Measurements from ENCODE around the gene SH2D7.

DNA sequence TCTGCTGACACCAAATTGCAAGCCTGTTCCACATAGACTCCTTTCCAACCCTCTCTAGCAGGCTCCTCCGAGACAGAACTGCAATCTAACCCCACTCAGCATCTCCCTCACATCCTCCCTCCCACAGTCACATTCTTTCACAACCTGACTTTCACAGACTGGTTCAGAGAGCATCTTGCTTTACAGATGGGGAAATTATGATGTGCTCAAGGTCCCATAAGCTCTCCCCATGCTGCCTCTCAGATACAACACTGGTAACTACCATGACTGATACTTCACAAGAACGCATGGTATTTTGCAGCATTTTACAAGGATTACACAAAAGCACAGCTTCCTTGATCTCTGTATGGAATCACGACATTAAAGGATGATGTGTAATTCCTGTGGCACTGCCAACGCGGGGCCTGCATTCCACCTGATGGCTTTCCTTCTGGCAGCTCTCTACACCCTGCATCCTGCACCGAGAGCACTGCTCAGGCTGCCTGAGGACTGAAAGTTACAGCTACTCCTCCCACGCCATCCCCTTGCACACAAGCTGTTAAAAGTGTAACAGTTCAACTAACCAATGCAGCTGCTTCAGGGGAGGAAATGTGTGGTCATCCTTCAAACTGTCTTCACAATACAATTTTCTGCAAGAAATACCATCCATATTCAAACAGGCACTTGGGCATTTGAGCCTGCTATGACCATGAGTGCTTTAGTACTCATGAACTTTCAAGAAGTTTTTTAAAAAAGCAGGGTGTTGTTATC, 42.5 kb upstream of the SH2D7 start:
- TF ChIP-seq, protein P1, sequence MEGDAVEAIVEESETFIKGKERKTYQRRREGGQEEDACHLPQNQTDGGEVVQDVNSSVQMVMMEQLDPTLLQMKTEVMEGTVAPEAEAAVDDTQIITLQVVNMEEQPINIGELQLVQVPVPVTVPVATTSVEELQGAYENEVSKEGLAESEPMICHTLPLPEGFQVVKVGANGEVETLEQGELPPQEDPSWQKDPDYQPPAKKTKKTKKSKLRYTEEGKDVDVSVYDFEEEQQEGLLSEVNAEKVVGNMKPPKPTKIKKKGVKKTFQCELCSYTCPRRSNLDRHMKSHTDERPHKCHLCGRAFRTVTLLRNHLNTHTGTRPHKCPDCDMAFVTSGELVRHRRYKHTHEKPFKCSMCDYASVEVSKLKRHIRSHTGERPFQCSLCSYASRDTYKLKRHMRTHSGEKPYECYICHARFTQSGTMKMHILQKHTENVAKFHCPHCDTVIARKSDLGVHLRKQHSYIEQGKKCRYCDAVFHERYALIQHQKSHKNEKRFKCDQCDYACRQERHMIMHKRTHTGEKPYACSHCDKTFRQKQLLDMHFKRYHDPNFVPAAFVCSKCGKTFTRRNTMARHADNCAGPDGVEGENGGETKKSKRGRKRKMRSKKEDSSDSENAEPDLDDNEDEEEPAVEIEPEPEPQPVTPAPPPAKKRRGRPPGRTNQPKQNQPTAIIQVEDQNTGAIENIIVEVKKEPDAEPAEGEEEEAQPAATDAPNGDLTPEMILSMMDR (IDR thresholded peaks at IDR 0.05; ENCODE audit: poor library complexity, severe bottlenecking): no peak
- no peak for TF ChIP-seq POLR2AphosphoS5 (IDR thresholded peaks at IDR 0.05)
- no peak for TF ChIP-seq SMC3 (conservative IDR thresholded peaks at IDR 0.05; ENCODE audit: poor library complexity)
- TF ChIP-seq MXI1 (conservative IDR thresholded peaks at IDR 0.05; ENCODE audit: poor library complexity, severe bottlenecking): no peak
- TF ChIP-seq EP300 (conservative IDR thresholded peaks at IDR 0.05; ENCODE audit: poor library complexity, severe bottlenecking): no peak

Measured in neural cell (in vitro differentiated cells).